NCI-H2081 treated with DMSO at 0.1 percent for 48 hours (cell line): ENCODE measurements around the gene SLC6A6.

Experiments
- DNase-seq: peaks from one replicate; lab custom pipeline; 2025; lab: John Stamatoyannopoulos, UW

SLC6A6 gene

DNA sequence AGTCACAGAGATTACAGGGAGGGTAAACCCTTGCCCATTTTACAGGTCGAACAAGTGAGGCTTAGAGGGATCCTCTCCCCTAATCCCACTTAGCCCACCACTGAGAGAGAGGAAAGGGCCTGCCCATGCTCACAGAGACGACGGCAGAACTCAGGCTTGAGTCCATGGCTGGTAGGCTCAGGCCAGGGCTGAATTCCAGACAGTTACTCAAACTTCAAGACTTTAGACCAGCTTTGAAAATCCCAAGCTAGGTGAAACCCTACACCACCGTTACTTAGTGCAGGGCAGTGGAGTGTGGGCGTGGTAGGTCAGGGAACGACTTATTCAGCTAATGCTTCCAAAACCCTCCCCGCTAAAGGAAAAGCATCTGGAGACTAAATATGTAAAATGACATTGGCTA lies 121.4 kb downstream of the SLC6A6 start:
- no peak for DNase-seq

DNA sequence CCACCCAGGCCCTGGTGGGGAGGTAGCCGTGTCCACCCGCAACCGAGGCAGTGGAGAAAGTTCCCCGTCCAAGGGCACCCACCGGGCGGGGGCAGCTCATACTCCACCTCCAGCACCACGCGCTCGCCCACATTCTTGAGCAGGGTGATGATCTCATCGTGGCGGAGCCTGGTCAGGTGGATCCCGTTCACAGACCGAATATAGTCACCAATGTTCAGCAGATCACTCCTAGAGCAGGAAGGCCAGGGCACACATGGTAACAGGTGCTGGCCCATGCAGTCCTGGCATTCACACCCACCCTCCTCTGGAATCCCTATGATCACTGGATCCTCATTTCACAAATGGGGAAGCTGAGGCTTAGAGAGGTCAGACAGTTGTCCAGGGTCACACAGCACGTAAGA lies 121.9 kb downstream of the SLC6A6 start:
- no peak for DNase-seq

DNA sequence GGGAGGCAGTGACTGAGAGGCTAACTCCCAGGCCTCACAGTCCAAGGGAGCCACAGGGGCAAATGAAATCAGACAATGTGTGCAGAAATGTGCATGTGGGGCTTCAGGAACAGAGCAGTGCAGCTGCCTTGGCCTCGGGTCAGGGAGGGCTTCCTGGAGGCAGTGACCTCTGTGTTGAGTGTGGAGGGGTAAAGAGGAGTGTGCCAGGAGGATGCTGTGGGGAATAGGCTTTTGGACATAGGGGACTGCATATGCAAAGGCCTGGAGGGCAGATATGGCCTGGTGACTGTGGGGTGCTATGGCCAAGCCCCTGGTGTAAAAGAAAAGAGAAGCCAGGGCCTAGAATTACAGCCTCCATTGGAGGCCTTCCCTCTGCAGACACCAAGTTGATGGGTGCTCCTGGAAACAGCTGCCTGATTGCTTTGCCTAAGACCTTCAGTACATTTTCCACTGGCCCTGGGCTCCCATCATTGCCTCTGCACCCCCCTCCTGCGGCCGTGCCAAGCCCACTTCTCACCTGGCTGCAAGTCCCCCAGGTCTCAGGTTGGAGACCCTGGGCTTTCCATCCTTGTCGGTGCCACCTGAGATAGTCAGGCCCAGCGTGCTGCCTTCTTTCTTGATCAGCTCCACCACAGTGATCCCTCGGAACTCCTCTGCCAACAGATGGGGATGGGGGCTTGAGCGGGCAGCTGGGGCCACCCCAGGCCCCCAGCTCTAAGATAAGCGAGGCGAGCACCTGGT lies 122.7 kb downstream of the SLC6A6 start:
- DNase-seq: no peak

DNA sequence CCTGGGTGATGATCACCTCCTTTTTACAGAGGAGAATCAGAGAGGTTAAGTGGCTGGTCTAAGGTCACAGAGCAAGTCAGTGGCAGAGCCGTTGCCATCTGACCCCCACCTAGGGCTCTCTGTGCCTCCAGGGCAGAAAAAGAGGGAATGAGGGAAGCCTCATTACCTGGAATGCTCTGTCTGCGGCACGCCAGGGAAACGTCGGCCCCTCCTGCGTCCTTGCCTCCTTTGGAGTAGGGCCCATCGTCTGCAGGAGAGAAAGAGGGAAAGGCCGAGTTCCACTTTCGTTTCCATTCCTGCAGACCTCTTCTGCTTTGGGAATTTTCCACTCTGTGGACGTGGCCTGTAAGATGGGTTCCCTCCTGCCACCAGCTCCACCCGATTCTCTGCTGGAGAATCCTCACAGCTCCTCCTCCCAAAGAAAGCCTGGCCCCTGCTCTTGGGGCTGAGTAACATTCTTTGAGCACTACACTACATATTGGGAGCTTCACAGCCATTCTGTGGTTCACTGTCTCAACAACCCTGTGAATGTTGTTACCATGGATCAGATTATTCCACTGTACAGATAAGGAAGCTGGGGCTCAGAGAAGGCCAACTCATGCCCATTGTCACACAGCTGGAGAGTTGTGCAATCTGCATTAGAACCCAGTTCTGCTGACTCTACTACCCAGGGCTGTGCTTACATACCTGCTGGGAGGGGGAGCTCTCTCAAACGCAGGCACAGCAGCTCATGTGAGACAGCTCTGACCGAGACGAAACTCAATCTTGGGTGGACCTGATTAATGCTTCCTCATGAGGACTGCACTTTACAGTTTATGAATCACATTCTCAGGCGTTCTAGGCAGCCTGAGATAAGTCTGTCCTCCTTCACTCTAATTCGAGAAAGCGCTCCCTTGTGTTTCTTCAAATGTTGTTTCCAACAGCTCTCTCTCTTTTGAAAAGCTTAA lies 123.6 kb downstream of the SLC6A6 start:
- DNase-seq: no peak

DNA sequence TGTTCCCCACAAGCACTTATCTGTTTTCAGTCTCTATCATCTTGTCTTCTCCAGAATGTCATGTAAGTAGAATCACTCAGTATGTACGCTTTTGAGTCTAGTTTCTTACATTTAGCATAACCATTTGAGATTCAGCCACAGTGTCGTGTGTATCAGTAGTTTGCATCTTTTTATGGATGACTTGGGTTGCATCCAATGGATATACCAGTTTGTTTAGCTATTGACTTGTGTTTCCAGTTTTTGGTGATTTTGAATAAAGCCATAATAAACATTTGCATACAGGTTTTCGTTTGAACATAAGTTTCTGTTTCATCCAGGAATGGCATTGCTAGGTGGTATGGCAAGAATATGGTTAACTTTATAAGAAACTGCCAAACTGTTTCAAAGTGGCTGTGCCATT lies 125.7 kb downstream of the SLC6A6 start:
- DNase-seq: no peak

GRCh38 chr3:14531856-14532395 lies 129.5 kb downstream of the SLC6A6 start:
- DNase-seq: no peak

DNA sequence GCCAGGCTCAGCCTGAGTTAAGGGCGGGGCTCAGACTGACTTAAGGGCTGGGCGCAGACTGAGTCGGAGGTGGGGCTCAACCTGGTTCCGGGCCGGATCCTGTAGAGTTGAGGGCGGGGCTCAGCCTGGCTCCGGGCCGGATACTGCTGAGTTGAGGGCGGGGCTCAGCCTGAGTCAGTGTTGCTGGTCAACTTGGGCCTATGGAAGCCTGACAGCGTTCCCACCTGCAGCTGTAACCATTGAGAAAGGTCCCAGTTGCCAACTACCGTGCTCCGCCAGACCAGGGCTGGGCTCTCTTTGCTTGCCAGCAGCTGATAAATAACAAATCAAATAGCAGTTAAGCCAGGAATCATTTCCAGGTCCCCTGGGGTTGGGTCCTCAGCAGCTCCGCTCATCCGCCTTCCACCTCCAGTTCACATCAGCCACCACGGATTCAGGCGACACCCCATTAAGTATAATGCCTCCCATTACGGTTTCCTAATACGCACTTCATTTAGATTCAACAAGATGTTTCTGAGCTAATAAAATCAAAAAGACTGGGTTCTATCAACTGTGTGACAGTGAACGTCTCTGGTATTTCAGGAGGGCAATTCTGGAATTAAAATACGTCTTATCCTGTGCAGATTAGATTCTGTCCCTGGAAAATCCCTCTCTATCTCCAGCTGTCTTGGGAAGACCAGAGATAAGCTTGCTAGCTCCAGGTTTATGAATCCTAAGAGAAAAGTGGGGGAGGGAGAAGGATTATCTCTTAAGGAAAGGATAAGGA lies 130.5 kb downstream of the SLC6A6 start:
- DNase-seq: peak; percentile 62

DNA sequence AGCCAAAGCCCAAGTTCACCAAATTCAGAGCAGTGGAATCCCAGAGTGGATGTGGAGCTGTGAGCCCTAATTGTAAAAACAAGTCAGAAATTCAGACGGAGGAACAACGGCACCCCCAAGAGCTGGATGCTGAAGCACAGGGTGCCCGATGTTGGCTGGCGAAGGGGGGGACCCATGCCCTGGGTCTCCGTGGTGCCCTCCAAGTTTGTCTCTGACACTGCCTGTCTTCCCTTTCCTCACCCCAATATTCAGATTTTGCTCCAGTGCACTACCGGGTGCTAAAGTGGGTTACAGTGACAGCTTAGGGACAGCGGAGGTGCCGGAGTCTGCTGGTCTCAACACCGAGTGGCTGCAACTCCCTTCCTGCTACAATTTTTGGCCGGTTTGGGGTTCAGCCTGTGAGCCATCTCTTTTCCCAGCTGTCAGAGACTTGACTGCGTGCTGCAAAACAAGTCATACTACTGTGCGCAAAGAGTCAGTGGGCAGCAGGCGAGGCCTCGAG lies 131.1 kb downstream of the SLC6A6 start:
- DNase-seq: no peak

DNA sequence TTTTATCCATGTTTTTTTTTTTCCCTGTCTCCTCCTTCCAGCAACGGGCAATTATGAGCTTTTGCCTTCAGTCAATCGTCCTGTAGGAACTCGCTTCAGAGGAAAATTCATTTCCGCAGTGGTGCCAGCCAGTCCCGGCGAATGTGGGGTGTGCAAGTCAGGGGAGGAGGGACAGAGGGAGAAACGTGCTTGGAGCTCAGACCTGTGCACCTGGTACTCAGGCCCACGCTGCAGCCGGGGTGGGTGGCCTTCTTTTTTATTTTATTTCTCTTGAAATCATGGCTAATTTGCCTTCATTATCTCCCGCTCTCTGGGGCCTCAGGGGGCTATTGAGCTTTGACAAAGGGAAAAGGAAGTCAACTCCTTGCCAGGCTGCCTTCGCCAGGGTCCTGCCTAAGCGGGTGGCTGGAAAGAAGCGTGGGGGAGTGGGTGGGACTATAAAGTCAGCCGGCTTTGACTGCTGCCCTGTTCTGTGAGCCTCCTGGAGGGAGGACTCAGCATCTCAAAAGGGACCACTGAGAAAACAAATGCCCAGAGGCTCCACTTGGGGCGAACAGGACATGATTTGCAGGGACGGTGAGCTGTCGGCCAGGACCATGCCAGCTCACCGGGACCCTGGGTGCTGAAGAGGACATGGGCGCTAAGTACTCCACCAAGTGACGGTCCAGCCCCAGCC lies 132.2 kb downstream of the SLC6A6 start:
- DNase-seq: peak; percentile 17

DNA sequence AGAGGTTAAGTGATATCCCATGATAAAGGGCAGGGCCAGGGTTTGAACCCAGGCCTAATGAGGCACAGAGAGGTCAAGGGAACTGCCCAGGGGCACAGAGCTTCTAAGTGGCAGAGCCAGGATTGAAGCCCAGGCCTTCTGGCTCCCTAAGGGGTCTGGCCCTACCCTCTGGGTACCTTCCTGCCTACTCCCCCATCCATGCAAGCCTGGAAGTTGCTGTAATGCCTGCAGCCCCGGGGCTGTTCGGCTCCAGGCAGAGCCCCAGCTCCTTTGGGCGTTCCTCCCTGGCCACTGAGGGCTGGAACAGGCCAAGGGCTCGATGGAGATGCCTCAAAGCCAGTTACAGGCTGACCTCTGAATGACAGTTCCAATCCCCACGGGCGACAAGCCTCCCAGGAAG lies 133.2 kb downstream of the SLC6A6 start:
- DNase-seq: no peak

GRCh38 chr3:14536055-14536815 lies 133.8 kb downstream of the SLC6A6 start:
- no peak for DNase-seq

DNA sequence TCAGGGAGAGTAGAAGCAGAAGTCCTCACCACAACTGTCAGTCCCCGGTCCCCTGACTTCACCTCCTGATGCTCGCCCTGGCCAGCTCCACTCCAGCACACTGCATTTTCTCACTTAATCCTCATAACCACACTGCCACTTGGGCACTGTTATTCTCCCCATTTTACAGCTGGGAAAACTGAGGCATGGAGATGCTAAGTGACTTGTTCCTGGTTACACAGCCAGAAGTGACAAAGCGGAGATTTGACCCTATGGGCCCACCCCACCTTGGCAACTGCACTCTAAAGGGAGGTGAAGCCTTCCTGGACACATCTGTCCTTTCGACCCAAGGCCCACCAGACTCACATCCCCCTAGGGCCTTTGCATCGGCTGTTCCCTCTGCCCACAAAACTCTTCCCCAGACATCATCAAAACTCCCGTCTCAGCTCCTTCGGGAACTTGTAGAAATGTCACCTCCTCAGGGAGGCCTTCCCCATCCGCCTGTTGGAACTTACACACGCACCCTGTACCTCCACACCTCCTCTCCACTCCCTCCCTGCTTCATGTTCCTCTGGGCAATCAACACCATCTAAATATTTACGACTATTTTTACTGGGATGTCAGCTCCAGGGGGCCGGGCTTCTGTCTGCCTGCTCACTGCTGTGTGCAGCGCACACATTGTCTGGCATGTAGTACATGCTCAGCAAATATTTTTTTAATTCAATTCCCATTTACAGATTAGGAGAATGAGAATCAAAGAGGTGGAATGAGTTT lies 134.6 kb downstream of the SLC6A6 start:
- DNase-seq: no peak

DNA sequence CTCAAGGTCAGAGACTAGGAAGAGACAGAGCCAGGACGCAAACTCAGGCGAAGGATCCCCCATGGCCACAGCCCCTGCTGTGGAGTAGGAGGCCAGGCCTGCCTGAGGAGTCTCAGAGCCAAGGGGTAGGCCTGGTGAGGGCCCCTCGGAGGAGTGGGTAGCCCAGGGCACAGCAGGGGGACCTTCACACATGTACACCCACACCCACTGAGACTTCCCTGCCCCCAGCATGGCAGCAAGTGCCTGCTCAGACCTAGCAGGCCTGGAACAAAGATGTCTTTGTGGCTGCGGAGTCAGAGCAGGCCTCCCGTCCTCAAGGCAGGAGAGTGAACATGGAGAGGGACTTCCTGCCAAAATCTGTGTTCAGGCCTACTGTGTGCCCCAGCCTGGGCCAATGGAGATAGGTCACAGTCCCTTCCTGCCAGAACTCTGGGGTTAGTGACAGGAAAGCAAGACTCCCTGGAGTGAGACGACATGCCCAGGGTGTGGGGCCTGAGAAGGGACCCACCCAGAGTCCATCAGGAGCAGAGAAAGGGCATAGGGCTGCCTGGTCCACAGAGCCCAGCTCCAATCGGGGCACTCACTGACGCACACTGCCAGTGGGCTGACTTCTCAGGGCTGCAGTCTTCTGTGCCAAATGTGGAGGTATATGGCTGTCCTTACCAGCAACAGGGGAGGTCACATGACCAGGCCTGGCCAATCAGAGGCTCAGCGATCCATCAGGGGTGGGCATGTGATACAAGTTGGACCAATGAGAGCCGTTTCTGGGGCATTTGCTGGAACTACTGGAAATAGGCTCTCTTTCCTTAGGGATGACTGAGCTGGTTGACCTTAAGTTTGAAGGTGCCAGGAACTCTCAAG lies 135.4 kb downstream of the SLC6A6 start:
- no peak for DNase-seq

DNA sequence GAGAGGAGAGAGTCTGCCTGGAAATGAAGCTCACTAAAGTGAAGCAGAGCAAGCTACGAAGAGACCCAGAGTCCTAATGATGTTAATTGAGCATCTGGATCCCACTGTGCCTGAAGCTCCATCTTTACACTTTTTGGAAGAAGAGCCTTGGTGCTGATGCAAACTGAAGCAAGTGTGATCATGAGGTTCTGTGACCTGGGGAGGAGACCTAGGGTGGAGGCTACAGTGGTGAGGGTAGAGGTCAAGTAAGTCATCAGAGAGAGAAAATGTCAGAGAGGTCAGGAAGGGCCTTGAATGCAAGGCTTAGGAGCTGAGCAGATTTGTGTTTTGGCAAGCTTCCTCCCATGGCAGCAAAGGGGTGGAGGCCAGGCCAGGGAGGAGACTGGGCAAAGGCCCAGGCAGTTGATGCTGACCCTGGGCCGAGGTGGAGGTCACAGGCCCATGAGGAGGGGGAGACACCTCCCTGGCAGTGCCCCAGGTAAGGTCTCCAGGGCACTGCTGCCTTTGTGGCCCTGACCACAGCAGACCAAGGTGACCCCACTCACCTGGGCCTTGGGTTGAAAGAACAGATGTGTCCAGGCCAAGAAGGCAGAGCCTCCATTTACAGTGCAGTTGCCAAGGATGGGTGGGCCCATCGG lies 136.2 kb downstream of the SLC6A6 start:
- DNase-seq: no peak
